ENCODE measurements around the gene TDRKH. TPM values are rescaled to one million over a fixed set of nuclear protein-coding genes. Genes with fewer than 3 reads are reported as not detected.
A peak's percentile ranks its signal among the peaks of the same experiment; 100 is the strongest.
"Not testable (repeated sequence)": the region's sequence is repeated elsewhere in the genome, so short reads cannot be mapped to it uniquely, and the experiment has no call there.

TDRKH gene
- total RNA-seq, 1 donor from 2014 or later = 6.0 TPM

DNA sequence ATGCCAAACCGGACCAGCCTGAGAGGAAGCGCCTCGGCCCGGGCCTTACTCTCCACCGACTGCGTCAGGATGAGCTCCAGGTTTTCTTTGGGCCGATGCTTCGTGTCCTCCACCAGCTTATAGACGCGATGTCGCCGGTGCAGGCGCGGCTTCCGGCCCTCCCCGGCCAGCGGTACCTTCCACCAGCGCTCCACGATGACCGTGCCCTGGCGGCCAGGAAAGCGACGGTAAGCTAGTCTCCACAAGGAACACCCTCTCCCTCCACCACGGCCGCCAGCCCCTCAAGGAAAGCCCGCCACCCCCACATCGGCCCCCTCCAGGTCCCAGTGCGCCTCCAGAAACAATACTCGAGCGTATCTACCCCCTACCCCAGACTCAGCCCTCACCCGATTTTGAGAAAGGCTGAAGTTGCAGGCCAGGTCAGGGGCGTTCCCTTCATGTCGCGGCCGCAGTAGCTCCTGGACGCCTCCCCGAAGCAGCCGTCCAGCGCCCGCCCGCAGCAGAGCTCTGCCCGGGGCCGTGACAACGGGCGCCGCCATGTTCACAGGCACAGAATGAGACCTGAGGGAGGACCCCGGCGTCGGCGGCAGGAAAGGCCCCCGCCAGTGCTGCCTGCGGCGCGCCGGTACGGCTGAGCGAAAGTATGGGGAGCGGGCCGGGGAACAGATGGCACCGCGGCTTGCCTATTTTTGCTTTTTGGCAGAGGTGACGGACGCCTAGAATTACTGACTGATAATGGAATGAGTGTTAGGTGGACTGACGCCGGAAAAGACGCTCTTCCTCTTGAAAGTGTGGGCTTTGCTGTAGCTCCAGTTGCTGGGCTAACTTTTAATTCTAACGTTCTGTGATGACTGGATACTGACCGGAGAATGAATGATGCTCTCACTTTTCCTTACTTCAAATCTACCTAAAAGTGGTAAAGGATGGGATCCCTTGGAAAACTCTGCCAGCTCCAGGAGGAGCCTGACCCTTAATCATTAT is 27.1 kb downstream of the TDRKH start, which contains the start of gene MRPL9:
Gene MRPL9 (minus strand): TSS at position 556 of the 981 bp plus-strand sequence. CDS start 17 bp downstream, at position 539.
- peak; percentile 65 for DNase-seq

DNA sequence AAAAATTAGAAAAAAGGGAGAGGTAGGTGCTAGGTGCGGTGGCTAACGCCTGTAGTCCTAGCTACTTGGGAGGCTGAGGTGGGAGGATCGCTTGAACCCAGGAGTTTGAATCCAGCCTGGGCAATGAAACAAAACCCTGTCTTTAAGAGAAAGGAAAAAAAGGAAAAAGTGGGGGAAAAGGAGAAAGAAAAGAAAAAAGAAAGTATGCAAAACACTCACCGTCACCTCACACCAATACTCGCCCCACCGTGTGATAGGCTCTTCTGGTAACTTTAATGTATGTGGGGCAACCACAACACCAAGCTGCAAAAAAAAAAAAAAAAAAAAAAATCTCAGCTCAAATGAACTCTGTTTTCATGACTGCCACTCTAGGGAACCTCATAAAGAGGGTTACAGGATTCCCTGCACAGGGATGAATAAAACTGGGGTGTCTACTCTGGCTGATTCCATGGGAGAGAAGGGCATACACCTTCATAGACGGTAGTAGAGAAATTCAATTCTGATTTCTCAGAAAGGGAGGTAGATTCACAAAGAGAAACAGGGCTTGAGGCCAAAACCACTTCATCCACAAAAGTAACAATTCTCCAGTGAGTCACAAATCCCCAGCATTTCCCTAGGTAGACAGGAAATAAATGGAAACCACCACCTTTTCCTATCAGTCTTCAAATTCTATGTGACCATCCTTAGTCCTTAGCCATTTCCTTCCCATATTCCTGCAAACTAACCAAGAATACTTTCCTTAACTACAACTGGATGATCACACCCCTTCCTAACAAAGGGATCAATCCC is 29.5 kb downstream of the TDRKH start:
- no peak for DNase-seq

DNA sequence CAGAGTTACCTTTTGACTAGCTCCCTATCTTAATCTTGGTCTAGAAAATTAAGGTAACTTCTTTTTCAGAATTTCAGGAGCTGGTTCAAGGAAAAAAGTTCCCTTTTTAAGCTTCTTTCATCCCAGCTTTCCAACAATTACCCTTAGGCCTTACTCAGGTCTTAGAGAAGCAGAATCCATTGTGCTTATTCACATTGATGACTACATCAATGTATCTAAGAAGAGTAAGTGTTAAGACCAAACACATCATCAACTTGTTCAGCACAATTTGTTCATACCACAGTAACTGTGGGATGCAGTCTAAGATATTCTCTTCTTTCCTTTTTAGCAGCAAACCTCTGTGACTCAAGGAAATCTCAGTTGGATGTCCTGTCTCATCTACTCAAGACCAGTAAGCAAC is 31.1 kb downstream of the TDRKH start:
- no peak for DNase-seq

DNA sequence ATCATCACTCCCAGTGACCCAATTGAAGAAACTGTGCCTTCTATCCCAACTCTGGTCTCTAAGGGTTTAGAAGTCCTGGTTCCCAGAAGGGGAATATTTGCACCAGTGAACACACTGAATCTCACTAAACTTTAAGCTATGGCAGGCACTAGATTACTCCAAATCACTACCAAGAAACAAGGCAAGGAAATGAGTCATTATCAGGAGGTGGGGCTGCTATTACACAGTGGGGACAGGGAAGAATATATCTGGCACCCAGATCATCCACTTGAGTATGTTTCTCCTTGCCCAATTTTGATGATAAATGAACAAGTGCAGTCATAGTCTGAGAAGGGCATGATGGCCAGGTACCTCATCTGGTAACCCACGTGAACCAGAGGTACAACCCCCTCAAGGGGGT is 34.0 kb downstream of the TDRKH start:
- DNase-seq = no peak

DNA sequence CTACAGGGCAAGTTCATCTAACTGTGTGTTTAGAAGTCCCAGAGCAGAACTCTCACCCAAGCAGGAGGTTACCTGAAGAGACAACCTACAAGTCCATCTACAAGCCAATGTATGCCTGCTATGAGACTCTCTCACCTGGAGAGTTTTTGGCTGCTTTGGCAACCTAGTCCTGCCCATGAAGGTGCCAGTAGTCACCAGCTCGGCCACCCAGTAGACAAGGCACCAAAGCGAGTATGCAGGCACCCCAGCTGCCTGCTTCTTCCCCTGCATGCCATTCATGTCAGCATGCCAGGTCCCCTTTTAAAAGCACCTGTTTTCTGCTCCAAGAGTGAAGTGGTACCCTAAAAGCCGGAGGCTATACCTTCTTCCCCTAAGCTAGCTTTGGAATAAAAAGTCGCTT is 48.8 kb downstream of the TDRKH start:
- no peak for DNase-seq

GRCh38 chr1:151739590-151740355 is 50.5 kb downstream of the TDRKH start:
- peak; percentile 12 for DNase-seq

- DNase-seq = no peak
These were observed 52.8 kb downstream of the TDRKH start for GRCh38 chr1:151737479-151737878.

DNA sequence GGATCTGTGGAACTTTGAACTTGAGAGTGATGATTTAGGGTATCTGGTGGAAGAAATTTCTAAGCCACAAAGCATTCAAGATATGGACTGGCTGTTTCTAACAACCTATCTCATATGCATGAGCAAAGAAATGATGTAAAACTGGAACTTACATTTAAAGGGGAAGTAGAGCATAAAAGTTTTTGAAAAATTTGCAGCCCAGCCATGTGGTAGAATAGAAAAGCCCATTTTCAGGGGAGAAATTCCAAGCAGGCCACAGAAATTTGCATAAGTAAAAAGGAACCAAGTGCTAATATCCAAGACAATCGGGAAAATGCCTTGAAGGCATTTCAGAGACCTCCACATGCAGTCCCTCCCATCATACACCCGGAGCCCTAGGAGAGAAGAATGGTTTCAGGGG is 53.3 kb downstream of the TDRKH start:
- no peak for DNase-seq

GRCh38 chr1:151733995-151734394 is 56.3 kb downstream of the TDRKH start:
- DNase-seq = not testable (repeated sequence)

GRCh38 chr1:151733126-151733525 is 57.2 kb downstream of the TDRKH start:
- no peak for DNase-seq

DNA sequence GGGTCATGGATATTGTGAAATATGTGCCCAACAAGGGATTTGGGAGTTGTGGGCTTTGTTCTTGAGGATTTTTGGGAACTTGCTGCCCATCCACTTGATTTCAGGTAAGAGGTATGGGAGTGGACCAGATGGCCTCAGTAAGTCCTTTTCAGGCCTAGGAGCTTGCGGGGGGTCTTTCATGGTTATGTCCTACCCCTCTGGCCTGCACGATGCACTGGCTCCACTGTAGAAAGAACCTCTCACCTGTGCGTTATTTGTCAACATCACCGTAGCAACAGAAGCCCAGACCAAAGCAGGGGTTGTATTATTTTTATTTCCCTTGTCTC is 60.4 kb downstream of the TDRKH start:
- no peak for DNase-seq

DNA sequence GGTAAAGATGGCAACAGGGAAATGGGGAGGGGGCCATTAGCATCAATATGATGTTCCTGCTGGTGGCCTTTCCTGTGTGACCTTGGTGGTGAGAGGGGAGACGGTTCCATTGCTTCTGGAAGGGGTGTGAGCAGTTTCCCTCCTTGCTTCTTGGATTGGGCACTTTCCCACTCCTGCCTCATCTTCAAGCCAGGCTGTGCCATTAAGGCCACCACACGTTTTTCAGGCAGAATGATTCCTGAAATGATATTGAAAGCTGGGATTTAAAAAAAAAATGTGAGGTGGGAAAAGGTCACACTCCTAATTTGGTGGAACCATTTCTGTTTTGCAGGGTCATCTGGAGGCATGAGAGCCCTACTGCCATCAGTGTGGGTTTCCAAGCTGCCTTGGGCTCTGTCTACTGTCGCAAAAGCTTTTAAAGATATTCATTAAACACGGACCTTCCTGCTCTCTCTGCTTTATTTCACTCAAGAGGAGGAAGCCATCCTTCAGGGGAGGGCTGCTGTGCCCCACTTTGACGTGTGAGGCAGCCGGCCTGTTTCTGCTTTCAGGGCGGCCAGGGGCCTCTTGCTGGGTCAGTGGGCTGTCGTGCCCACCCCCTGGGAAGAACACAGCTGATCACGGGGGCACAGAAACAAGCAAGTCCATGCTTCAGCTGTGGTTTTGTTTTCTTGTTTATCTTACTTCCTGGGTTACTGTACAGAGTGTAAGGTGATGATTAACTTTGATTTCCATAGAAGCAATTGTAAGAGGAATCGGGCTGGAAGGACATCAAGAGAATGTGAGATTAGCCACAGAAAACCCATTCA is 60.9 kb downstream of the TDRKH start:
- no peak for DNase-seq

- DNase-seq = peak; percentile 61
These were observed 61.9 kb downstream of the TDRKH start for GRCh38 chr1:151728151-151729054.

DNA sequence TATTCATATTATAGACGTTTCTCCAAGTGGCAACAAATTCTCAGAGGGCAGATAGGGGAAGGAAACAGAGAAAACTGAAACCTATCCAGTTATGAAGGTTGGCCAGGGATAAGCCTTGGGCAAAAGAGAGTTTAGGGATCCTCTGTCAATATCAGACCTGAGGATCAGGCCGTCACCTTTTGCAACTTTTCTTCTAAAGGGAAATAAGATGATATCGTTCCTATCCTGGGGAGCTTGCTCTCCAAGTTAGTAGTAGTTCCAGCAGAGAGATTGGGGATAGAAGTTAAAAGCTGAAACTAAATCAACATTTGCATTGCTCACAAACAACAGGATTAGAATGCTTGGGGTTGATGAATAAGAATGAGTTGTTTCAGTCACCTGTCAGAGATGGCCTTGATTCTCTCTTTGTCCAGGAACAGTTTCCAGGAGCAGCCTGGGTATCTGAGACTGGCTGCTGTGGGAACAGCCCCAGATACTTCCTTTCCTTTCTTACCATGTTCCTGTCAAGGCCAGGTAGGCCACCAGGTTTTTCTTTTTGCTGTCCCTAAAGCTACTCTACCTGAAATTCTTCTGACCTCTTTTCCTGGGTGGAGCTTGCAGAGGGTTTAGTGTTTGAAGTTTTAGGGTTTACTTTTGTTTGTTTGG is 66.5 kb downstream of the TDRKH start:
- no peak for DNase-seq

Small RNAs within 50 kb of the gene (small RNA-seq; reads per million reads assigned to genes)
- not detected for gene RNU6-662P (ENCODE audit: low replicate concordance)

Other genes with a start within 250 kb of the TDRKH start
- 33.4 TPM for gene SNX27, start 178.4 kb downstream of the TDRKH start, total RNA-seq
- gene CELF3, start 73.7 kb downstream of the TDRKH start, total RNA-seq = 0.49 TPM
- gene RIIAD1, start 69.0 kb downstream of the TDRKH start, total RNA-seq = not detected
- 63.9 TPM for gene MRPL9, start 27.0 kb downstream of the TDRKH start, total RNA-seq
- 0.10 TPM for gene LINGO4, start 14.9 kb upstream of the TDRKH start, total RNA-seq
- gene RORC, start 41.3 kb upstream of the TDRKH start, total RNA-seq = 4.0 TPM
- gene C2CD4D, start 49.3 kb upstream of the TDRKH start, total RNA-seq = not detected
- gene THEM5, start 63.2 kb upstream of the TDRKH start, total RNA-seq = 8.4 TPM
- gene THEM4, start 119.0 kb upstream of the TDRKH start, total RNA-seq = 6.0 TPM
- 133 TPM for gene S100A10, start 203.4 kb upstream of the TDRKH start, total RNA-seq
- gene S100A11, start 246.5 kb upstream of the TDRKH start, total RNA-seq = 79.9 TPM

Data from skin of body (tissue), 3 donors.